Breast epithelium (tissue), 4 donors: ENCODE results near the gene RASSF7. TPM values are rescaled to one million over a fixed set of nuclear protein-coding genes. Genes with fewer than 3 reads are reported as not detected.

Experiments
- DNase-seq, 2 donors: peaks; one replicate each; pipeline ENCODE4 v3.0.0-alpha.2; 2019; ENCODE audit warnings: low spot score in 2 of 2
- H3K27ac ChIP-seq, 2 donors: fragments of 200-600 bp; sonication (generic) in 1 of 2; one replicate each; pipeline ENCODE4 v1.5.1; 2016 to 2019; ENCODE audit warnings: mild to moderate bottlenecking in 1 of 2
- H3K27me3 ChIP-seq, 2 donors: fragments of 200-600 bp; sonication (generic) in 1 of 2; one replicate each; pipeline versions ENCODE4 v1.5.1 to v1.6.0; 2017 to 2019; ENCODE audit warnings: control low read depth in 1 of 2, mild to moderate bottlenecking in 1 of 2
- H3K36me3 ChIP-seq: fragments of 200-600 bp; one replicate; pipeline ENCODE4 v1.5.1; 2019
- H3K4me1 ChIP-seq, 2 donors: fragments of 200-600 bp; sonication (generic); one replicate each; pipeline ENCODE4 v1.5.1; 2016 to 2019; ENCODE audit warnings: control low read depth in 1 of 2
- H3K4me3 ChIP-seq, 3 donors: fragments of 200-600 bp; sonication (generic); 1 replicate in 2 of 3; 2 replicates in 1 of 3; pipeline ENCODE4 v1.5.1; 2016 to 2019; ENCODE audit warnings: mild to moderate bottlenecking in 3 of 3, moderate library complexity in 2 of 3
- H3K9me3 ChIP-seq, 2 donors: fragments of 200-600 bp; sonication (generic) in 1 of 2; one replicate each; pipeline ENCODE4 v1.5.1; 2016 to 2019; ENCODE audit warnings: control low read depth in 1 of 2
- POLR2A ChIP-seq: fragments of 450-650 bp; IDR thresholded peaks from one replicate; pipeline ENCODE4 v1.6.1; 2016; ENCODE audit warnings: antibody characterized with exemption, mild to moderate bottlenecking, moderate library complexity
- POLR2AphosphoS5 ChIP-seq, 3 donors: sonication (generic); formaldehyde crosslinking; IDR thresholded peaks; one replicate each; pipeline ENCODE4 v1.6.1; 2017; ENCODE audit warnings: antibody characterized with exemption in 3 of 3
- intact Hi-C: fragments of 100-400 bp; cut with DNase I; formaldehyde crosslinking; loops from one replicate; pipeline ENCODE4 v1.15.1; 2023; ENCODE audit warnings: low total_unique reads
- total RNA-seq, 3 donors: library from RNA; depleted of rRNA; stranded (reverse); fragments of >200 nt; gene quantifications; one replicate each; pipeline ENCODE4 v1.1.0, GENCODE V29; 2016
- TF ChIP-seq, protein P1 (sequence below), 3 donors: fragments of 450-650 bp; IDR thresholded peaks; one replicate each; pipeline ENCODE4 v1.5.1; 2016 to 2017; ENCODE audit warnings: antibody characterized with exemption in 3 of 3, mild to moderate bottlenecking in 3 of 3, moderate library complexity in 3 of 3

The RASSF7 gene
- total RNA-seq, 3 donors from 2014 or later, result 7.5 to 58.5 (median 33.1) TPM

DNA sequence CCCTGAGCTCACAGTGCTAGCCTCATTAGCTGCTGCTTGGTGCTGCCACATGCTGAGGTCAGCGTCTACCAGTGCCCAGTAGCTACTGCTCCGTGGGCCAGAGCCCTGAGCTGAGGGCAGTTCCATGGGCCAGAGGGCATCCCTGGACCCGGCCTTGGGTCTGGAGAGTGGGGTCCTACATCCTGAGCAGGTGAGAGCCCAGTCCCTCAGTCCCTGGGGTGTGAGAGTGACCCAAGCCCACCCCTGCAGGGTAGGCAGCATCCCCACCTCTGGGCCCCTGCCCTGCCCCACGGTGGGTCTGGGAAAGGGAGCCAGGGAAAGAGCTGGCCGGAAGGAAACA, 10.1 kb upstream of the RASSF7 start:
- Histone ChIP-seq H3K27ac (no peak overlapping the region), H3K9me3 (no peaks in the 10 kb centered on the region), H3K4me3 (no peak overlapping the region), H3K4me1 (peaks cover 0 to 5% of the 10 kb centered on the region in 2 donors), H3K36me3 (no peaks in the 10 kb centered on the region), H3K27me3 (peaks cover 3 to 6% of the 10 kb centered on the region in 2 donors)
- TF ChIP-seq POLR2A (no peak), POLR2AphosphoS5 (IDR thresholded peaks at IDR 0.05) (no peak)
- intact Hi-C loops, result loop anchor here (1.0 kb wide), 1 partner anchor 49 kb away; no protein-coding TSS in a partner anchor
- DNase-seq, result no peak

DNA sequence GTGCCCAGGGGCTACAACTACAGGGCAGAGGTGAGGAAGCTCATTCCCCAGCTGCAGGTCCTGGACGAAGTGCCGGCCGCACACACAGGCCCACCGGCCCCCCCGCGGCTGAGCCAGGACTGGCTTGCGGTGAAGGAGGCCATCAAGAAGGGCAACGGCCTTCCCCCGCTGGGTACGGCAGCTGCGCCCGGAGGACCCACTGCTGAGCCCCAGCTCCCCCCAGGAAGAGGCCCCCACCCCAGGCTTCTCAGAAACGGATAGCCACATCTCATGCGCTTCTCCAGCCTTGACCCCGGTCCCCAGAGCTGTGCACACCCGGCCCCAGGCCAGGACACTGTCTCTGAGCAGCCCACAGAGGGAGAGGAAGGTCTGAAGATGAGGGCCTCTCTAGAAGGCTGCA, 9.6 kb upstream of the RASSF7 start:
- DNase-seq, result no peak
- no peaks in the 10 kb centered on the region for H3K36me3 ChIP-seq
- H3K27ac ChIP-seq, result no peak overlapping the region
- intact Hi-C loops, result loop anchor here (1.0 kb wide), 1 partner anchor 48 kb away; no protein-coding TSS in a partner anchor
- H3K27me3 ChIP-seq, result peaks cover 3 to 6% of the 10 kb centered on the region in 2 donors
- H3K4me3 ChIP-seq, result no peak overlapping the region
- H3K4me1 ChIP-seq, result peaks cover 0 to 5% of the 10 kb centered on the region in 2 donors
- no peaks in the 10 kb centered on the region for H3K9me3 ChIP-seq
- TF ChIP-seq POLR2A (no peak), POLR2AphosphoS5 (IDR thresholded peaks at IDR 0.05) (no peak)
- TF ChIP-seq, protein P1, sequence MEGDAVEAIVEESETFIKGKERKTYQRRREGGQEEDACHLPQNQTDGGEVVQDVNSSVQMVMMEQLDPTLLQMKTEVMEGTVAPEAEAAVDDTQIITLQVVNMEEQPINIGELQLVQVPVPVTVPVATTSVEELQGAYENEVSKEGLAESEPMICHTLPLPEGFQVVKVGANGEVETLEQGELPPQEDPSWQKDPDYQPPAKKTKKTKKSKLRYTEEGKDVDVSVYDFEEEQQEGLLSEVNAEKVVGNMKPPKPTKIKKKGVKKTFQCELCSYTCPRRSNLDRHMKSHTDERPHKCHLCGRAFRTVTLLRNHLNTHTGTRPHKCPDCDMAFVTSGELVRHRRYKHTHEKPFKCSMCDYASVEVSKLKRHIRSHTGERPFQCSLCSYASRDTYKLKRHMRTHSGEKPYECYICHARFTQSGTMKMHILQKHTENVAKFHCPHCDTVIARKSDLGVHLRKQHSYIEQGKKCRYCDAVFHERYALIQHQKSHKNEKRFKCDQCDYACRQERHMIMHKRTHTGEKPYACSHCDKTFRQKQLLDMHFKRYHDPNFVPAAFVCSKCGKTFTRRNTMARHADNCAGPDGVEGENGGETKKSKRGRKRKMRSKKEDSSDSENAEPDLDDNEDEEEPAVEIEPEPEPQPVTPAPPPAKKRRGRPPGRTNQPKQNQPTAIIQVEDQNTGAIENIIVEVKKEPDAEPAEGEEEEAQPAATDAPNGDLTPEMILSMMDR (IDR thresholded peaks at IDR 0.05), result no peak

DNA sequence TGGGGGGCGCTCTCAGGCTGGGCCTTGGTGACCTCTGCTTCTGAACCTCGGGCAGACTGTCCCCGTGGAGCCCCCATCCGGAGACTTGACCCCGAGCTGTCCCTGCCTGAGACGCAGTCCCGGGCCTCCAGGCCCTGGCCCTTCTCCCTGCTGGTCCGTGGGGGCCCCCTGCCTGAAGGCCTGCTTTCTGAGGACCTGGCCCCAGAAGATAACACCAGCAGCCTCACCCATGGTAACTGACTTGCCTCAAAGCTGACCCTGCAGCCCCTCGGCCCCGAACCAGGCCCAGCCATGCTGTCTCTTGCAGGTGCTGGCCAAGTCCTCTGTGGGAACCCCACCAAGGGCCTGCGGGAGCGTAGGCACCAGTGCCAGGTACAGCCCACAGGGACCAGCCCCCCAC, 9.2 kb upstream of the RASSF7 start:
- H3K36me3 ChIP-seq, result no peaks in the 10 kb centered on the region
- DNase-seq, result no peak
- TF ChIP-seq, protein P1 (IDR thresholded peaks at IDR 0.05), result no peak
- no peak for TF ChIP-seq POLR2A
- TF ChIP-seq POLR2AphosphoS5 (IDR thresholded peaks at IDR 0.05), result no peak
- peaks cover 3 to 6% of the 10 kb centered on the region in 2 donors for H3K27me3 ChIP-seq
- intact Hi-C loops, result loop anchor here (1.0 kb wide), 1 partner anchor 48 kb away; no protein-coding TSS in a partner anchor
- no peak overlapping the region for H3K27ac ChIP-seq
- no peak overlapping the region for H3K4me3 ChIP-seq
- H3K4me1 ChIP-seq, result peaks cover 0 to 5% of the 10 kb centered on the region in 2 donors
- no peaks in the 10 kb centered on the region for H3K9me3 ChIP-seq

DNA sequence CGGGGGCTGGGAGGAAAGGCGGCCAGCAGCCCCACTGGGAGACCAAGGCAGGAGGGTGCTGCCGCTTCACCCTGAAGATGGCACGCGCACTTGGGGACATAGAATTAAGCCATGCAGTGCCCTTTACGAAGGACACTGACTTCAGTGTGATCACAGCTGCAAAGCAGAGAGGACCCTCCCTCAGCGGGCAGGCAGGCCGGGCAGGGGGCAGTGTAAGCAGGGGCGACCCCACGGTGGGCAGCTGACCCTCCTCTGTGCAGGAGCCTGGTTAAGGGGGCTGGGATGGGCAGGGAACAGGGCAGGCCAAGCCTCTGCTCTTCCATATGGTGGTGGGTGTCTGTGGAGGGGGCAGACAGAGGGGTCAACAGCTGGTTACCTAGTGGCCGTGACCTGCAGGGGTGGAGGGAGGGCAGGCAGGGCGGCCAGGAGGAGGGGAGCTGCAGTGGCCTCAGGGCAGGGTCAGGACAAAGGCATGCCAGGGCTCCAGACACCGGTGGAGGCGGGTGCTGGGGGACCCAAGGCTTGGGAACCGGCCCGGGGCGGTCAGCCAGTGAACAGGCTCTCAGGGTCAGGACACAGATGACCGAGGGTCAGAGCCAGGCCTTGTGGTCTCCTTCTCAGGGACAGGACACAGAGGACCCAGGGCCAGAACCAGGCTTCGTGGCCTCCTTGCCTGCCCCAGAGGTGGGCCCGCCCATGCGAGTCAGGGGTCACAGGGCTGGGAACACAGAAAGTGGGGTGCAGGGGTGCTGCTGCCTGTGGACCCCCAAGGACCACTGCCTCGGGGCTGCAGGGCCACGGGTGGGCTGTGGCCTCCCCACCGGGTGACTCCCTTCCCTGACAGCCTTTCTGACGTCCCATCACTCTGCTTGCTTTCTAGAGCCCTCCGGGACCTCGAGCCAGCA, 7.4 kb upstream of the RASSF7 start:
- DNase-seq, result no peak
- no peaks in the 10 kb centered on the region for H3K36me3 ChIP-seq
- H3K9me3 ChIP-seq, result no peaks in the 10 kb centered on the region
- TF ChIP-seq POLR2A (no peak), POLR2AphosphoS5 (IDR thresholded peaks at IDR 0.05) (no peak)
- TF ChIP-seq, protein P1 (IDR thresholded peaks at IDR 0.05), result no peak
- peaks cover 0 to 5% of the 10 kb centered on the region in 2 donors for H3K4me1 ChIP-seq
- H3K27me3 ChIP-seq, result peaks cover 3 to 6% of the 10 kb centered on the region in 2 donors
- H3K4me3 ChIP-seq, result no peak overlapping the region
- intact Hi-C loops, result no loop called here
- no peak overlapping the region for H3K27ac ChIP-seq

DNA sequence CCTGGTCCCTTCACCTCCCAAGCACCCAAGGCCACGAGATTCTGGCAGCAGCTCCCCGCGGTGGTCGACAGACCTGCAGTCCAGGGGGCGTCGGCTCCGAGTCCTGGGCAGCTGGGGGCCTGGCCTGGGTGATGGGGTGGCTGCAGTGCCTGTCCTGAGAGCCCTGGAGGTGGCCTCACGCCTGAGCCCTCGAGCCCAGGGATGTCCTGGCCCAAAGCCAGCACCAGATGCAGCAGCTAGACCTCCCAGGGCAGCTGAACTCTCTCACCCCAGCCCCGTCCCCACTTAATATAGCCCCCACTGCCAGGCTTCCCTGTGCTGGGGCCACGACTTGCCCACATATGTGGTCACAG, 6.8 kb upstream of the RASSF7 start:
- H3K9me3 ChIP-seq, result no peaks in the 10 kb centered on the region
- TF ChIP-seq POLR2AphosphoS5 (IDR thresholded peaks at IDR 0.05) (no peak), POLR2A (no peak)
- TF ChIP-seq, protein P1 (IDR thresholded peaks at IDR 0.05), result no peak
- H3K27me3 ChIP-seq, result peaks cover 3 to 6% of the 10 kb centered on the region in 2 donors
- no peak overlapping the region for H3K27ac ChIP-seq
- intact Hi-C loops, result no loop called here
- peak overlapping the region in 1 of 3 donors; percentile 77 for H3K4me3 ChIP-seq
- no peaks in the 10 kb centered on the region for H3K36me3 ChIP-seq
- DNase-seq, result no peak
- peaks cover 0 to 5% of the 10 kb centered on the region in 2 donors for H3K4me1 ChIP-seq
